Neuronal stem cell (in vitro differentiated cells): ENCODE results near the gene SEPSECS.
A peak's percentile ranks its signal among the peaks of the same experiment; 100 is the strongest.

Experiments
- DNase-seq: peaks from one replicate; pipeline ENCODE4 v3.0.0-alpha.2; 2013; ENCODE audit warnings: low spot score
- H2AFZ ChIP-seq: one replicate; pipeline ENCODE4 v1.6.1; 2013; ENCODE audit warnings: mild to moderate bottlenecking, low read length, inconsistent platforms
- H2AK5ac ChIP-seq: 2 replicates; pipeline ENCODE4 v1.6.1; 2013; ENCODE audit warnings: low read depth, mild to moderate bottlenecking, inconsistent platforms, low read length, moderate library complexity, mixed read lengths
- H2BK120ac ChIP-seq: 2 replicates; pipeline ENCODE4 v1.6.1; 2013; ENCODE audit warnings: low read depth, mild to moderate bottlenecking, inconsistent platforms, low read length, moderate library complexity, mixed read lengths
- H2BK12ac ChIP-seq: one replicate; pipeline ENCODE4 v1.6.1; 2013; ENCODE audit warnings: low read length, inconsistent platforms
- H2BK15ac ChIP-seq: 2 replicates; pipeline ENCODE4 v1.6.1; 2013; ENCODE audit warnings: mild to moderate bottlenecking, low read length, inconsistent platforms, mixed read lengths
- H2BK5ac ChIP-seq: one replicate; pipeline ENCODE4 v1.6.1; 2013; ENCODE audit warnings: inconsistent platforms, mild to moderate bottlenecking, low read length, moderate library complexity
- H3K14ac ChIP-seq: one replicate; pipeline ENCODE4 v1.6.1; 2013; ENCODE audit warnings: low read length, inconsistent platforms
- H3K18ac ChIP-seq: 2 replicates; pipeline ENCODE4 v1.6.1; 2013; ENCODE audit warnings: low read length, inconsistent platforms
- H3K23ac ChIP-seq: 2 replicates; pipeline ENCODE4 v1.6.1; 2013; ENCODE audit warnings: low read depth, mild to moderate bottlenecking, mixed read lengths, low read length, inconsistent platforms; ENCODE audit not compliant: poor library complexity
- H3K27ac ChIP-seq: replicated peaks from 3 replicates; pipeline ENCODE4 v1.5.1; 2013; ENCODE audit warnings: low read length, inconsistent platforms
- H3K27me3 ChIP-seq, 3 experiments: 2 replicates each; pipeline ENCODE4 v1.6.1; 2013; ENCODE audit warnings: low read length in 3 of 3, mild to moderate bottlenecking in 2 of 3, inconsistent platforms in 1 of 3, low read depth in 1 of 3, mixed read lengths in 1 of 3, moderate library complexity in 1 of 3; ENCODE audit not compliant: control insufficient read depth in 3 of 3, insufficient read depth in 3 of 3
- H3K36me3 ChIP-seq, 2 donors: replicated peaks in 1 of 2; 2 replicates each; pipeline ENCODE4 v1.6.1; 2013; ENCODE audit warnings: low read length in 2 of 2; ENCODE audit not compliant: control insufficient read depth in 2 of 2, insufficient read depth in 2 of 2
- H3K4ac ChIP-seq: 2 replicates; pipeline ENCODE4 v1.6.1; 2013; ENCODE audit warnings: inconsistent platforms, mild to moderate bottlenecking, low read length, moderate library complexity
- H3K4me1 ChIP-seq, 2 donors: 1 replicate in 1 of 2; 2 replicates in 1 of 2; pipeline ENCODE4 v1.6.1; 2013; ENCODE audit warnings: low read length in 2 of 2, low read depth in 1 of 2; ENCODE audit not compliant: control insufficient read depth in 2 of 2, insufficient read depth in 1 of 2
- H3K4me2 ChIP-seq: one replicate; pipeline ENCODE4 v1.6.1; 2013; ENCODE audit warnings: mild to moderate bottlenecking, low read length, inconsistent platforms; ENCODE audit not compliant: insufficient read depth, poor library complexity, severe bottlenecking
- H3K4me3 ChIP-seq, 2 donors: 2 replicates each; pipeline ENCODE4 v1.5.1; 2013; ENCODE audit warnings: low read length in 2 of 2, mild to moderate bottlenecking in 2 of 2, inconsistent platforms in 1 of 2, moderate library complexity in 1 of 2
- H3K79me1 ChIP-seq: one replicate; pipeline ENCODE4 v1.6.1; 2013; ENCODE audit warnings: low read depth, mild to moderate bottlenecking, inconsistent platforms, low read length, moderate library complexity
- H3K9ac ChIP-seq: one replicate; pipeline ENCODE4 v1.6.1; 2013; ENCODE audit warnings: mild to moderate bottlenecking, low read depth, low read length, inconsistent platforms; ENCODE audit not compliant: poor library complexity
- H3K9me3 ChIP-seq, 2 donors: replicated peaks in 1 of 2; 2 replicates each; pipeline versions ENCODE3 to v1.6.1; 2013; ENCODE audit warnings: low read length in 2 of 2, mild to moderate bottlenecking in 2 of 2, inconsistent platforms in 1 of 2, low read depth in 1 of 2, mixed read lengths in 1 of 2, moderate library complexity in 1 of 2; ENCODE audit not compliant: control insufficient read depth in 2 of 2, insufficient read depth in 1 of 2
- H4K8ac ChIP-seq: one replicate; pipeline ENCODE4 v1.6.1; 2013; ENCODE audit warnings: low read depth, mild to moderate bottlenecking, inconsistent platforms, low read length, moderate library complexity
- H4K91ac ChIP-seq: one replicate; pipeline ENCODE4 v1.6.1; 2013; ENCODE audit warnings: low read length, low read depth, mild to moderate bottlenecking, inconsistent platforms; ENCODE audit not compliant: poor library complexity
- WGBS, 2 donors: extraction: QIAGEN DNeasy Blood & Tissue Kit; methylation state at CpG; one replicate each; pipeline ENCODE4 v1.1.7; 2013; ENCODE audit warnings: missing lambda C conversion rate in 2 of 2, mixed read lengths in 1 of 2; ENCODE audit not compliant: insufficient read length in 2 of 2, insufficient replicate concordance in 1 of 2; ENCODE audit errors: extremely low coverage in 2 of 2; 5-methylcytosine and 5-hydroxymethylcytosine counted together

The SEPSECS gene

GRCh38 chr4:25190407-25190806, 30.2 kb upstream of the SEPSECS start:
- Histone ChIP-seq H3K18ac (no peak overlapping the region), H3K9ac (no peak overlapping the region), H4K91ac (no peak overlapping the region), H2BK120ac (no peak overlapping the region), H3K27ac (no peak overlapping the region), H3K36me3 (no peaks in the 10 kb centered on the region), H3K9me3 (no peaks in the 10 kb centered on the region), H2BK5ac (no peak overlapping the region), H3K4me3 (no peak overlapping the region), H2AFZ (no peak overlapping the region), H3K4me2 (no peak overlapping the region), H3K79me1 (no peaks in the 10 kb centered on the region), H4K8ac (no peak overlapping the region), H2AK5ac (no peak overlapping the region), H2BK15ac (no peak overlapping the region), H3K14ac (no peak overlapping the region), H3K27me3 (no peaks in the 10 kb centered on the region), H2BK12ac (no peak overlapping the region), H3K23ac (no peak overlapping the region), H3K4me1 (no peaks in the 10 kb centered on the region), H3K4ac (no peak overlapping the region)
- no peak for DNase-seq
- no CpG with 5 or more reads among the region's 2 CpGs for WGBS, 2 donors

GRCh38 chr4:25184056-25184455, 23.8 kb upstream of the SEPSECS start:
- DNase-seq = no peak
- no peaks in the 10 kb centered on the region for H3K4me1 ChIP-seq
- H2BK15ac ChIP-seq = no peak overlapping the region
- H3K14ac ChIP-seq = no peak overlapping the region
- no peak overlapping the region for H2BK12ac ChIP-seq
- no peak overlapping the region for H3K9ac ChIP-seq
- no peak overlapping the region for H3K23ac ChIP-seq
- H2BK5ac ChIP-seq = no peak overlapping the region
- no peak overlapping the region for H2AFZ ChIP-seq
- H3K4me3 ChIP-seq = no peak overlapping the region
- H3K18ac ChIP-seq = no peak overlapping the region
- no peak overlapping the region for H3K27ac ChIP-seq
- H4K8ac ChIP-seq = no peak overlapping the region
- H3K4ac ChIP-seq = no peak overlapping the region
- H3K4me2 ChIP-seq = no peak overlapping the region
- no CpG with 5 or more reads among the region's 4 CpGs for WGBS, 2 donors
- H2AK5ac ChIP-seq = no peak overlapping the region
- H2BK120ac ChIP-seq = no peak overlapping the region
- H3K36me3 ChIP-seq = no peaks in the 10 kb centered on the region
- no peak overlapping the region for H4K91ac ChIP-seq
- no peaks in the 10 kb centered on the region for H3K27me3 ChIP-seq
- H3K9me3 ChIP-seq = no peaks in the 10 kb centered on the region
- H3K79me1 ChIP-seq = no peaks in the 10 kb centered on the region

GRCh38 chr4:25182937-25183336, 22.7 kb upstream of the SEPSECS start:
- Histone ChIP-seq H3K4me1 (no peaks in the 10 kb centered on the region), H2BK5ac (no peak overlapping the region), H3K27ac (no peak overlapping the region), H3K4me2 (no peak overlapping the region), H3K4ac (no peak overlapping the region), H3K36me3 (no peaks in the 10 kb centered on the region), H3K4me3 (no peak overlapping the region), H2AFZ (no peak overlapping the region), H3K9ac (no peak overlapping the region), H3K79me1 (no peaks in the 10 kb centered on the region), H3K18ac (no peak overlapping the region), H2AK5ac (no peak overlapping the region), H4K8ac (no peak overlapping the region), H2BK15ac (no peak overlapping the region), H3K9me3 (no peaks in the 10 kb centered on the region), H2BK120ac (no peak overlapping the region), H3K23ac (no peak overlapping the region), H3K27me3 (no peaks in the 10 kb centered on the region), H3K14ac (no peak overlapping the region), H4K91ac (no peak overlapping the region), H2BK12ac (no peak overlapping the region)
- WGBS, 2 donors = no CpG with 5 or more reads among the region's 5 CpGs
- no peak for DNase-seq

GRCh38 chr4:25180524-25181131, 20.4 kb upstream of the SEPSECS start:
- Histone ChIP-seq H3K18ac (no peak overlapping the region), H4K8ac (no peak overlapping the region), H3K9me3 (no peaks in the 10 kb centered on the region), H3K9ac (no peak overlapping the region), H3K23ac (no peak overlapping the region), H3K4ac (no peak overlapping the region), H3K4me2 (no peak overlapping the region), H2BK15ac (no peak overlapping the region), H4K91ac (no peak overlapping the region), H3K27me3 (no peaks in the 10 kb centered on the region), H2BK12ac (no peak overlapping the region), H3K36me3 (no peaks in the 10 kb centered on the region), H3K4me3 (no peak overlapping the region), H2AK5ac (no peak overlapping the region), H3K14ac (no peak overlapping the region), H3K27ac (no peak overlapping the region), H3K79me1 (no peaks in the 10 kb centered on the region), H2AFZ (no peak overlapping the region), H2BK120ac (no peak overlapping the region), H2BK5ac (no peak overlapping the region), H3K4me1 (no peaks in the 10 kb centered on the region)
- DNase-seq = peak; percentile 21
- WGBS, 2 donors = no CpG with 5 or more reads among the region's 3 CpGs
